DND-41 (cell line): ENCODE data around the gene SS18.

Experiments used
- EZH2 ChIP-seq: IDR thresholded peaks from 3 replicates; pipeline ENCODE4 v1.6.1; 2012; ENCODE audit warnings: borderline replicate concordance, low read depth, mild to moderate bottlenecking, moderate library complexity, low read length, inconsistent platforms; ENCODE audit not compliant: severe bottlenecking
- TF ChIP-seq, protein P1 (sequence below): IDR thresholded peaks from 2 replicates; pipeline ENCODE4 v1.5.1; 2012; ENCODE audit warnings: borderline replicate concordance, low read length, moderate library complexity, mild to moderate bottlenecking; ENCODE audit not compliant: poor library complexity, severe bottlenecking; ENCODE audit errors: extremely low read depth

DNA sequence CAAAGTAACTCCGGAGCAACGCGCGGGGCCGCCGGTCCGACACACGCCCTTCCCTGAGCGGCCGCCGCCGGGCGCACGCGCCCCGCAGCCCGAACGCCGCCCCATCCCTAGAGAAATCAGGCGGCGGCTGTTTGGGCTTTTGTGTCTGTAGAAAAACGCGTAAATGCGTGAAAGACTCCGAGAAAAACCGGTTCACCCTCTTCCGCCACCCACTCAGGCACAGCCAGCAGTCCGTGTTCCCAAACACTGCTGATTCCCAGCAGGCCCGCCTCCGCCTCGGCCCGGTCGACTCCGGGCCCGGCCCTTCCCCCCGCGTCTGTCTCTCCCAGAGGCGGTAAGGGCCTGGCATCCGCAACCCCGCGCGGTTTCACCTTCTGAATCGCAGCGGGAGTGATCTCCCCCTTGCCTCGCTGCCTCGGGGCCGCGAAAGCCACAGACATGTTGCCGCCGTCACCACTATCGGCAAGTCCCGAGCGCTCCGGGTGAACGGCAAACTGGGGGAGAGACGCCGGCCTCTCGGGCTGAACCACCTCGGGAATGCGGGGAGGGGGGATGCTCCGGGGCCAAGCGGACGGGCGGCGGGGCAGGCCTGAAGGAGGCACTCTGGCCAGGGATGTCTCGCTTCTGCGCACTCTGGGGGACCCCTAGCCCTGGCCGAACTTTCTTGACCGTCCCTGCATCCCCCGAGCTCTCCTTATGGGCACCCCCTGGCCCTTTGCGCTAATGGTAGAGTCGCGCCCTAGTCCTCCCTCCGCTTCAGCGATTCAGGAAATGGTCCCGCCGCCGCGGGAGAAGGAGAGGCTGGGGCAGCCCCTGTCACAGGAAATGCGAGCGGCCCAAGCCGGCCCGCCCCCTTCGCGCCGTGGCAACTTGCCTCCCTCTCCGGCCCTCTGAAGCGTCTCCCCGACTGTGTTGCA, at the start of gene SS18:
- TF ChIP-seq, protein P1, sequence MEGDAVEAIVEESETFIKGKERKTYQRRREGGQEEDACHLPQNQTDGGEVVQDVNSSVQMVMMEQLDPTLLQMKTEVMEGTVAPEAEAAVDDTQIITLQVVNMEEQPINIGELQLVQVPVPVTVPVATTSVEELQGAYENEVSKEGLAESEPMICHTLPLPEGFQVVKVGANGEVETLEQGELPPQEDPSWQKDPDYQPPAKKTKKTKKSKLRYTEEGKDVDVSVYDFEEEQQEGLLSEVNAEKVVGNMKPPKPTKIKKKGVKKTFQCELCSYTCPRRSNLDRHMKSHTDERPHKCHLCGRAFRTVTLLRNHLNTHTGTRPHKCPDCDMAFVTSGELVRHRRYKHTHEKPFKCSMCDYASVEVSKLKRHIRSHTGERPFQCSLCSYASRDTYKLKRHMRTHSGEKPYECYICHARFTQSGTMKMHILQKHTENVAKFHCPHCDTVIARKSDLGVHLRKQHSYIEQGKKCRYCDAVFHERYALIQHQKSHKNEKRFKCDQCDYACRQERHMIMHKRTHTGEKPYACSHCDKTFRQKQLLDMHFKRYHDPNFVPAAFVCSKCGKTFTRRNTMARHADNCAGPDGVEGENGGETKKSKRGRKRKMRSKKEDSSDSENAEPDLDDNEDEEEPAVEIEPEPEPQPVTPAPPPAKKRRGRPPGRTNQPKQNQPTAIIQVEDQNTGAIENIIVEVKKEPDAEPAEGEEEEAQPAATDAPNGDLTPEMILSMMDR, result no peak
- TF ChIP-seq EZH2, result no peak
